Activated B cell treated with CpG ODN at 0.5 μM for 24 hours (primary cell): Measurements from ENCODE around the gene CRHR1. TPM values are rescaled to one million over a fixed set of nuclear protein-coding genes. Genes with fewer than 3 reads are reported as not detected.

Experiments used
- ATAC-seq: fragments of 200-7000 bp; cut with Tn5 transposase; one replicate; pipeline ENCODE4 v1.10.0; 2021; ENCODE audit warnings: low read depth, mild to moderate bottlenecking, moderate library complexity
- CTCF ChIA-PET: fragments of 350-600 bp; sonication (Branson Sonifier 250); formaldehyde crosslinking; loops from one replicate; lab custom pipeline; 2021; ENCODE audit warnings: antibody characterized with exemption; lab: Charles Lee
- POLR2A ChIA-PET: fragments of 350-600 bp; sonication (Branson Sonifier 250); formaldehyde crosslinking; loops from one replicate; lab custom pipeline; 2021; ENCODE audit warnings: antibody characterized with exemption; lab: Charles Lee
- DNase-seq: peaks from one replicate; pipeline ENCODE4 v3.0.0; 2022
- H3K27ac Mint-ChIP-seq: one replicate; pipeline ENCODE4 v1.8.0; 2020; ENCODE audit warnings: mixed read lengths
- H3K27me3 Mint-ChIP-seq: one replicate; pipeline ENCODE4 v1.8.0; 2021; ENCODE audit warnings: mixed read lengths
- H3K36me3 Mint-ChIP-seq: one replicate; pipeline ENCODE4 v1.8.0; 2021; ENCODE audit warnings: low read depth, mixed read lengths
- H3K4me1 Mint-ChIP-seq: one replicate; pipeline ENCODE4 v1.8.0; 2021; ENCODE audit warnings: mixed read lengths
- H3K4me3 Mint-ChIP-seq: one replicate; pipeline ENCODE4 v1.8.0; 2020; ENCODE audit warnings: mild to moderate bottlenecking, mixed read lengths
- H3K9me3 Mint-ChIP-seq: one replicate; pipeline ENCODE4 v1.8.0; 2020; ENCODE audit warnings: mixed read lengths
- intact Hi-C: fragments of 100-400 bp; cut with micrococcal nuclease; formaldehyde crosslinking; loops from one replicate; pipeline ENCODE4 v1.15.1; 2024
- total RNA-seq: library from RNA; stranded (reverse); gene quantifications from 2 replicates; pipeline ENCODE4 v1.2.3, GENCODE V29; 2022
- TF ChIP-seq, protein P1 (sequence below): fragments of 200-600 bp; IDR thresholded peaks from one replicate; pipeline ENCODE4 v1.8.0; 2022; ENCODE audit warnings: antibody characterized with exemption, mild to moderate bottlenecking

The CRHR1 gene
- total RNA-seq, 1 donor from 2014 or later = not detected

DNA sequence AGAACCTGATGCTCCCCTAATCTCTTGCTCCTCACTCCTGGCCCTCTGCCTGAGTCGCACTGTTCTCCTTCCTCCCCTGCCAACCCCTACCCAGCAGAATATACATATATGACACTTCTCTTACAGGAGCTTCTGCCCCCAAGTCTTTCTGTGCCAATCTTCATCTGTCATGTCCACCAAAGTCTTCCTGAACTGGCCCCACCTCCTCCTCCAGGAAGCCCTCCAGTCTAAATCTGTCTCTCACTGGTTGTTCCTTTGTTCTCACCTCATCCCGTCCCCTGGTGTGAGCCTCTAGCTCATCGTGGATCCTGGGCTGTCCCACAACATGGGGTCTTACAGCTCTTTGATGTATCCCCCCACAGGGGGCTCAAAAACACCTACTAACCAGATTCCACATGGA is 8.3 kb downstream of the CRHR1 start:
- H3K4me3 Mint-ChIP-seq = no peak overlapping the region
- intact Hi-C loops = no loop called here
- DNase-seq (no peak), ATAC-seq (no peak)
- ChIA-PET CTCF (no interaction called here), POLR2A (no interaction called here)
- TF ChIP-seq, protein P1, sequence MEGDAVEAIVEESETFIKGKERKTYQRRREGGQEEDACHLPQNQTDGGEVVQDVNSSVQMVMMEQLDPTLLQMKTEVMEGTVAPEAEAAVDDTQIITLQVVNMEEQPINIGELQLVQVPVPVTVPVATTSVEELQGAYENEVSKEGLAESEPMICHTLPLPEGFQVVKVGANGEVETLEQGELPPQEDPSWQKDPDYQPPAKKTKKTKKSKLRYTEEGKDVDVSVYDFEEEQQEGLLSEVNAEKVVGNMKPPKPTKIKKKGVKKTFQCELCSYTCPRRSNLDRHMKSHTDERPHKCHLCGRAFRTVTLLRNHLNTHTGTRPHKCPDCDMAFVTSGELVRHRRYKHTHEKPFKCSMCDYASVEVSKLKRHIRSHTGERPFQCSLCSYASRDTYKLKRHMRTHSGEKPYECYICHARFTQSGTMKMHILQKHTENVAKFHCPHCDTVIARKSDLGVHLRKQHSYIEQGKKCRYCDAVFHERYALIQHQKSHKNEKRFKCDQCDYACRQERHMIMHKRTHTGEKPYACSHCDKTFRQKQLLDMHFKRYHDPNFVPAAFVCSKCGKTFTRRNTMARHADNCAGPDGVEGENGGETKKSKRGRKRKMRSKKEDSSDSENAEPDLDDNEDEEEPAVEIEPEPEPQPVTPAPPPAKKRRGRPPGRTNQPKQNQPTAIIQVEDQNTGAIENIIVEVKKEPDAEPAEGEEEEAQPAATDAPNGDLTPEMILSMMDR = no peak
- peaks cover 2% of the 10 kb centered on the region for H3K4me1 Mint-ChIP-seq
- peaks cover 48% of the 10 kb centered on the region for H3K27me3 Mint-ChIP-seq
- no peaks in the 10 kb centered on the region for H3K9me3 Mint-ChIP-seq
- H3K27ac Mint-ChIP-seq = no peak overlapping the region
- H3K36me3 Mint-ChIP-seq = no peaks in the 10 kb centered on the region

DNA sequence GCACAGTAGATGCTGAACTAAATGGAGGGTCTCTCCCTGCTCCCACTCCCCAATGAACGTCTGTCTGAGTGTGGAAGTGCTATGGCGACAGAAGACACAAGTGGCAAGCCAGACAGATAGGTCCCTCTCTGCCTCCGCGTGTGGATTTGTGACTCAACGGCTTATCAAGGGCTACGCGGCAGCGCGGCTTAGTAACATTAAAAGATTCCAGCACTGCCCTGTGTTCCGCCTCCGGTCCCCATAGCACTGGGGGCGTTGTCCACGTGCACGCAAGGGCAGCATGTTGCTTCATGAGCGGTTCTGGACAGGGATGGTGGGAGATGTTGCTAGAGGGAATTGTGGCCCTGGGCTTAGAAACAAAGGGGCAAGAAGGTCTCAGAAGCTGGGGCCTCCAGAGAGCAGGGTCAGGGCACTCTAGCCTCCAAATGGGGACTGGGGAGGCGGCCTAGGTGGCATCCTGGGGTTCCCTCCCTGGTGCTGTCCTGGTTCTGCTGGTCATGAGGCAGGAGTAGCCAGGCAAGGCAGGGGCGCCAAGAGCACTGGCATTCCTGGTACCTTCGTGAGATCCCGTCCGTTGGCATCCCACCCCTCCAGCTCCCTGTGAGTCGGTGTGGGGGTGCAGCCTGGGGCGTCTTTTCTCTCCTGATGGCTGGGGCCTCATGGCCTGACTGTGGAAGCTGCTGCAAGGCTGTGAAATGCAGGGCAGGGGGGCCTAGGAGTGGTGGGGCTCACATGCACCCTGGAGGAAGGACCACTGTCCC is 9.1 kb downstream of the CRHR1 start:
- TF ChIP-seq, protein P1 = no peak
- H3K9me3 Mint-ChIP-seq = no peaks in the 10 kb centered on the region
- ChIA-PET POLR2A (no interaction called here), CTCF (no interaction called here)
- H3K4me1 Mint-ChIP-seq = peaks cover 2% of the 10 kb centered on the region
- no peak overlapping the region for H3K4me3 Mint-ChIP-seq
- intact Hi-C loops = no loop called here
- DNase-seq (no peak), ATAC-seq (no peak)
- no peak overlapping the region for H3K27ac Mint-ChIP-seq
- H3K27me3 Mint-ChIP-seq = peaks cover 45% of the 10 kb centered on the region
- H3K36me3 Mint-ChIP-seq = no peaks in the 10 kb centered on the region

DNA sequence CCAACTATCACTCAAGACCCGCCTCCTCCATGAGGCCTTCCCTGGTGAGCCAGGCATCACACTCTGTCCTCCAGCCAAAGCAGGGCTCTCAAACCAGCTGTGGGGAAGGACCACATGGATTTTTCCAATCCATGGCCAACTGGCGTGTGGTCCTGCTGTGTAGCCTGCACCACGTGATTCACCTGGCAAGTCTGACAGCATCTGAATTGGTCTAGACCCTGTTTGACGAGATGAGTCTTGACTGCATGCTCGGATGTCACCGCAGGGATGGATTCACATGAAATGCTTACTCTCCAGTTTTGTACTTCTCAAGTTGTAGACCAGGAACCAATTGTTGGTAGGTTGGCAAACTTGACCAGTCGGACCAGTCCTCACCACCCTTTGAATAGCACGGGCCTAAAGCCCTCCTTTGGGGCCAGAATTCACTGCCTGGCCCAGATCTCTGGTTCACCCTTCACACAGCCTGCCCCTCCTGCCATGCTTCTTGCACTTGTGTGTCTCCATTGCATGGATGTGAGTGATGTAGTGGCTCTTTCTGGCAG is 9.9 kb downstream of the CRHR1 start:
- Mint-ChIP-seq H3K4me3 (no peak overlapping the region), H3K9me3 (no peaks in the 10 kb centered on the region), H3K36me3 (no peaks in the 10 kb centered on the region), H3K27ac (no peak overlapping the region), H3K4me1 (peaks cover 2% of the 10 kb centered on the region), H3K27me3 (peaks cover 44% of the 10 kb centered on the region)
- POLR2A ChIA-PET = no interaction called here
- no peak for DNase-seq
- intact Hi-C loops = no loop called here
- TF ChIP-seq, protein P1 = no peak
- ATAC-seq = no peak
- CTCF ChIA-PET = no interaction called here

DNA sequence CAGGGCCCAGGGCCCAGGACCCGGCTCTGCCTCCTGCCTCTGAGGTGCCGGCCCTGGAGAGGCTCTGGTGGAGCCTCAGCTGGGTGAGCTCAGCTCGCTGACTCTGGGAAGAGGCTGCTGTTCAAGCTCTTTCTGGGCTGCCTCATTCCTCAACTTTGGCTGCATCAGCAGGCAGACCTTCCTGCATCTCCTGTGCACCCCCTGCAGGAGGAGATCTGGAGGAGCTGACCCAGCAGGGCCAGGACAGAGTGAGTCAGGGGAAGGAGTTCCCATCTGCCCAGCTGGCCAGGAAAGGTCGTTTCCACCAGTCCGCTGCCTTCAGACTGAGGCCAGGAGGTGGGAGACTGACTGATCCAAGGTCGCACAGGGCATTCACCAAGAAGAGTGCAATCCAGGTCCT is 10.7 kb downstream of the CRHR1 start:
- TF ChIP-seq, protein P1 = no peak
- intact Hi-C loops = no loop called here
- H3K27me3 Mint-ChIP-seq = peaks cover 44% of the 10 kb centered on the region

DNA sequence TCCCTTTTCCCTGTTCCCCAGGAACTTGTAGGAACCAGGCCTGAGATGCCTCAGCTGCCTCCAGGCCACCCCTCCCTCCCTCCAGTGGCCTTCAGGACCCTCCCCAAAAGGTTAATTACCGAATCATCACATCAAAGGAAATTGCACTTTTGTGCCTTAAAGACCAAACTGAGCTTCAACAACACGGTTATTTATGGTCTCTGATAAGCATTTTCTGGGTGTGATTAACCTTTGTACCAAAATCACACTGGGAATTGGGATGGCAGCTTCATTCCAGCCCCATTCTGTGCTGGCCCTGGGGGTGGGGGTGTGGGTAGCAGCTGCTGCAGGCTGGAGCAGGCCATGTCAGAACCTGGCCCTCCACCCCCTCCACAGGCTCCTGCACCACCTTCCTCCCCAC is 16.7 kb downstream of the CRHR1 start:
- CTCF ChIA-PET = interaction anchor here (1.2 kb wide), 1 partner anchor 161 kb away, joined by 3 read pairs; no protein-coding TSS in a partner anchor
- peaks cover 32% of the 10 kb centered on the region for H3K27me3 Mint-ChIP-seq

More for the DNA sequence above, 10.7 kb downstream of the CRHR1 start:
- Mint-ChIP-seq H3K27ac (no peak overlapping the region), H3K9me3 (no peaks in the 10 kb centered on the region), H3K4me1 (peaks cover 2% of the 10 kb centered on the region), H3K4me3 (no peak overlapping the region), H3K36me3 (no peaks in the 10 kb centered on the region)
- CTCF ChIA-PET = no interaction called here
- POLR2A ChIA-PET = no interaction called here
- DNase-seq (no peak), ATAC-seq (no peak)

More for the DNA sequence above, 16.7 kb downstream of the CRHR1 start:
- H3K27ac Mint-ChIP-seq = no peak overlapping the region
- intact Hi-C loops = no loop called here
- ATAC-seq (no peak), DNase-seq (no peak)
- POLR2A ChIA-PET = no interaction called here
- no peak overlapping the region for H3K4me3 Mint-ChIP-seq
- H3K36me3 Mint-ChIP-seq = no peaks in the 10 kb centered on the region
- no peaks in the 10 kb centered on the region for H3K9me3 Mint-ChIP-seq
- TF ChIP-seq, protein P1 = no peak
- H3K4me1 Mint-ChIP-seq = no peaks in the 10 kb centered on the region
